Activated T-cell treated with anti-CD3 and anti-CD28 coated beads, Interleukin-2, amount 50 U/mL, for 48 hours (primary cell): Measurements from ENCODE around the gene DEDD.

Experiments used
- DNase-seq, 2 experiments: peaks; one replicate each; pipeline ENCODE4 v3.0.0-alpha.2; 2020

The DEDD gene, protein sequence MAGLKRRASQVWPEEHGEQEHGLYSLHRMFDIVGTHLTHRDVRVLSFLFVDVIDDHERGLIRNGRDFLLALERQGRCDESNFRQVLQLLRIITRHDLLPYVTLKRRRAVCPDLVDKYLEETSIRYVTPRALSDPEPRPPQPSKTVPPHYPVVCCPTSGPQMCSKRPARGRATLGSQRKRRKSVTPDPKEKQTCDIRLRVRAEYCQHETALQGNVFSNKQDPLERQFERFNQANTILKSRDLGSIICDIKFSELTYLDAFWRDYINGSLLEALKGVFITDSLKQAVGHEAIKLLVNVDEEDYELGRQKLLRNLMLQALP

DNA sequence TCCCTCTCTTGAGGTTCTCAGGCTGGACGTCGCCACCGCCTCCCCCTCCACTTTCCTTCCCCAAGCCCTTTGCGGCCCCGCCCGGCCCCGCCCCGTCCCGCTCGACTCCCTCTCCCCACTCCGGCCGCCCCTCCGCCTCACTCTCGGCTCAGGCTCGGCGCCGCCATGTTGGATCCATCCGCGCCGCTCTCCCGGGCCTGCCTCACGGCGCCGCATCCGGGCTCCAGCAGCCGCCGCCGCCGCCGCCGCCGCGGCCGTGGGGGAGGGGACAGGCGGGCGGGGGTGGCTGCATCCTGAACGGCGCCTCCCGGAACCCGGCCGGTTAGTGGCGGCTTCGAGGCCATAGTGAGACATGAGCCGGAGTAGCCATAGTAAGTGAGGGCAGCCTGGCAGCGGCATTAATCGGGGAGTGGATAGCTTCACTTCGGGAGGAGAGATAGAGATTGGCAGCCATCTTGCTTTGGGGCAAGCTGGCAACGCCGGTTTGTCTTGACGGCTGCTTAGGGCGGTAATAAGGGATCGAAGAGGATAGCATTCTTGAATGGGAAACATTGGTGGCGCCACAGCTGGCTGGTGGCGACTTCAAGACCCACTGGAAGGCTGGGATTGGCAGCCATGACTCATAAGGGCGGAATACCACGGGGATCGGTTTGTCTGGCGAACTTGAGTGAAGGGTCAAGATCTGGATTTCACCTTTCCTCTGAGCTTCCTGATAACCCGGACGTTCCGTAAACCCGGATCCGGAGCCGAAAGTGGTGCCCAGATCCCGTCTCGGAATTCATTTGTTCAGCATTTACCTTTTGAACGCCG lies at the start of gene DEDD:
TSS of gene DEDD (minus strand) at position 258 of the 810 bp plus-strand sequence. CDS start 8,205 bp downstream, outside the sequence.
- DNase-seq: peak; percentile 91 to 93

DNA sequence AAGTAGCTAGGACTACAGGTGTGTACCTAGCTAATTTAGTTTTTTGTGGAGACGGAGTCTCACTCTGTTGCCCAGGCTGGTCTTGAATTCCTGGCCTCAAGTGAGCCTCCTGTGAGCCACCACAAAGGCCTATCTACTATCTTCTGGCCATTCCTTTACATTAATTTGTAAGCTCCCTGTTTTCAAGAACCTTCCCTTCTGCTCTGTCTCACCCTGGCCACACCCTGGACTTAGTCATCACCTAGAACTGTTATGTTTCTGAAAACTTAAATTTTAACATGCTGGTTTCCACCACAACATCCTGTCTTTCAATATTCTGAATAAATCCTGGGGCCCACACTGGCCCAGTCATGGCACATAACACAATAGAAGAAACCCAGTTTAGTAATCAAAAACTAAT lies 49.7 kb upstream of the DEDD start:
- DNase-seq: peak; percentile 73

DNA sequence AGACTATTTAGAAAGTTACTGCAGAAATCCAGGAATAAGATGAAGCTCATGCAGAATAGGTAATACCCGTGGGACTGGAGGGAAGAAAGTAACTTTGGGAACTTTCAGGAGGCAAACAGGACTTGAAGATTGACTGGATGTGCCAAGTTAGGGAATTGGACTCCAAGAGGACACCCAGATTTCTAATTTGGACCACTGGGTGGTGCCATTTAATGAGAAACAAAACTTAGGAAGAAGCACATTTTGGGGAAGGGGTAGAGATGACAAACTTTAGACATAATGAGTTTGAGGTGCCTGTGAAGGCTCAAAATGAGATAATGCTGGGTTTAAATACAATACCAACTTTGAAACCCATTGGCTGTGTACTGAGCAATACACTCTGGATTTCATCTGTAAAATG lies 48.2 kb upstream of the DEDD start:
- no peak for DNase-seq

DNA sequence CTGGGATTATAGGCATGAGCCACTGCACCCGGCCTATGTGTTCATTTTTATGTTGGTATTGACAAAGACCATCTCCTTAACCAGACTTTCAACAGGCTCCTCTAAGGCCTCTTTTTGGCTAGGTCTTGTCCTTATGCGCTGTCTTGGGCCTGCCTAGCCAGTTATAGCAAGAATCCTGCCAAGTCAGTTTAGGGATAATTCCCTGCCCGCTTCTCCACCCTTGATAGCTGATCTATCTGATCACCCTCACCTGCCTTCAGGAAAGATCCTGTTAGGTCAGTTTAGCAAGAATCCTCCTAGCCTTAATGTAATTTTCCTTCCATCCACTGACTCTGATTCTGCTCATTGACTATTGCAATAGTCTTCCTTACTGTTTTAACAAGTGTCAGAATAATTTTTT lies 47.2 kb upstream of the DEDD start:
- no peak for DNase-seq

- DNase-seq: no peak
Observed at GRCh38 chr1:161177936-161178244, 45.4 kb upstream of the DEDD start.

DNA sequence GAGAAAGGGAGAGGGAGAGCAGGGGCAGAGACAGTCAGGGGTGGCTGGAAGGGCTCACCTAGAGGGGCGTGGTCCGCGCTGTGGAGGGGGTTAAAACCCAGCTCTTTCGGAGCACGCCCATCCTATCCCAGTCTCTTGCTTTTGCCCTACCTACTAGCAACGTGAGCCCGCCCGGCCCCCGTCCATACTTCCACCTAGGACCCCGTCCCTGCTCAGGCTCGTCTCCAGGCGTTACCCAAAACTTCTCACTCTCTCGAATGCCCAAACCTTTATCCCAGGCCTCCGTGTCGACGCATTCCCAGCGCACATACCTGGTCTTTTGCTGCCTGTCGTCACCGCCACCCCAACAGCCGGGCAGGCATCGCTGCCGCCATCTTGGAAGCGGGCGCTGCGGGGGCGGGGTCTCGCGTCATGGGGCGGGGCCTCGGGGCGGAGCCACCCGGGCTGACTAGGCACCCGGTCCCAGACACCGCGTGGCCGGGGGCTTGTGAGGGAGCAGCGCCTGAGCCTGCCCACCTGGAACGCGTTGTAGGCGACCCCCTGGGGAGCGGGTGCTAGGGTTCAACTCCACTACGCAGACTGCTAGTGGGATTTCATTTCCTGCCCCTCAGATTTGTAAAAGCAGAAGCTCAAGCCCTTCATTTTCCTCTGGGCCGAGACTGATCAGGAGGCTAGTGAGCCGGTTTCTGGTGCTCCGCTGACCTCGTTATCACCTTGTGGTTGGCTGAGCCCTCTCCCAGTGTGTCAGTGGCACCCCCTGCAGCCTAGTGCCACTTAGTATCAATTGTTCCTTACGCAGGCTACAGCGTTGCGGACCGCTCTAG lies 44.9 kb upstream of the DEDD start, which contains the start of gene B4GALT3:
TSS of gene B4GALT3 (minus strand) at position 396 of the 824 bp plus-strand sequence. CDS start 1,447 bp downstream, outside the sequence.
- DNase-seq: peak; percentile 98 to 99

DNA sequence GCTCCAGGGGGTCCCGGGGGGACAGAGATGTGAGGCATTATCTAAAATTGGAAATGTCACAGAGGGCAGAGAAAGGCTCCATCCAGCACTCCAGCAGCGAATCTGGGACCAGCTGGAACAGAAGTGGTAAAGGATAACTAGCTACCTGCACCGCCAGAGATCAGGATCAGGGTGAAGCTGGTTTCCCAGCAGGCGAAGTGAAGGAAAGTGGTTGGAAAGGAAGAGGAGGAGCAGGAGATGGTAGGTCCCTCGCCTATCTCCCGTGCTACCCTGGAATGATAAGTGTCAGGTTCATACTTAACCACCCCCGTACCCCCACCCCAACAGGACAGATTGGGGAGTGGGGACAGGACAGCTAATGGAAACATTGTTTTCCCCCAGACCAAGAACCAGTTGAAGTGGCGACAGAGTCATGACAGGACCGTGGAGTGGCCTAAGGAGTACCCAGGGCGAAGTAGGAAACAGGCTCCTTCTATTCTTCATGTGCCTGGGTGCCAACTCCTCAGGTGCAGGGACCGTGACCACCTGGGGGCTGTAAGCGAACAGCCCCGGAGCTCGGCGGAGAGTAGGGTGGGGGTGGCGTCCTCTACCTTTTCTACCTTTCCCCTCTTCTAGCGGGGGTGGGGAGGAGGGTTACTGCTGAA lies 44.1 kb upstream of the DEDD start:
- DNase-seq: no peak

- DNase-seq: no peak
Observed at GRCh38 chr1:161175771-161176453, 43.4 kb upstream of the DEDD start.

- no peak for DNase-seq
Observed at GRCh38 chr1:161174911-161175310, 42.4 kb upstream of the DEDD start.

- no peak for DNase-seq
Observed at GRCh38 chr1:161173711-161174110, 41.2 kb upstream of the DEDD start.

- DNase-seq: no peak
Observed at GRCh38 chr1:161172776-161173376, 40.4 kb upstream of the DEDD start.

- no peak for DNase-seq
Observed at GRCh38 chr1:161172349-161172748, 39.9 kb upstream of the DEDD start.

GRCh38 chr1:161171696-161172095 lies 39.2 kb upstream of the DEDD start:
- DNase-seq: no peak

DNA sequence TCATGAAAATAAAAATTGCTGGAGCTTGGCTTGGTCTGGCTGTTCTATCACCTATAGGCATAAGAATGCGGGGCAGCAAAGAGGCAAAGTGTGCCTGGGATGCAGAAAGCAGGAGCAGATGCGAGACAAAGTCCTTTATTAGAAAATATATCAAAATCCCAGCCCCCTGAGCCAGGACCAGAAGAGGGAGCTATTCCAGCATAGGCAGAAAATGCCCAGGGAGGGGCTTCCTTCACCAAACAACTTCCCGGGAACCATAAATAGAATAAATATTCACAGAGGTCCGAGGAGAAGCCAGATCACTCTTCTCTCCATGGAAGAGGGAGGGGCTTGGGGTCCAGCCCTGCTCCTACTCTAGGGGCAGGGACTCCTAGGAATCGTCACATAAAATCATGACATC lies 38.7 kb upstream of the DEDD start:
- DNase-seq: no peak

GRCh38 chr1:161168906-161169305 lies 36.4 kb upstream of the DEDD start:
- DNase-seq: no peak

DNA sequence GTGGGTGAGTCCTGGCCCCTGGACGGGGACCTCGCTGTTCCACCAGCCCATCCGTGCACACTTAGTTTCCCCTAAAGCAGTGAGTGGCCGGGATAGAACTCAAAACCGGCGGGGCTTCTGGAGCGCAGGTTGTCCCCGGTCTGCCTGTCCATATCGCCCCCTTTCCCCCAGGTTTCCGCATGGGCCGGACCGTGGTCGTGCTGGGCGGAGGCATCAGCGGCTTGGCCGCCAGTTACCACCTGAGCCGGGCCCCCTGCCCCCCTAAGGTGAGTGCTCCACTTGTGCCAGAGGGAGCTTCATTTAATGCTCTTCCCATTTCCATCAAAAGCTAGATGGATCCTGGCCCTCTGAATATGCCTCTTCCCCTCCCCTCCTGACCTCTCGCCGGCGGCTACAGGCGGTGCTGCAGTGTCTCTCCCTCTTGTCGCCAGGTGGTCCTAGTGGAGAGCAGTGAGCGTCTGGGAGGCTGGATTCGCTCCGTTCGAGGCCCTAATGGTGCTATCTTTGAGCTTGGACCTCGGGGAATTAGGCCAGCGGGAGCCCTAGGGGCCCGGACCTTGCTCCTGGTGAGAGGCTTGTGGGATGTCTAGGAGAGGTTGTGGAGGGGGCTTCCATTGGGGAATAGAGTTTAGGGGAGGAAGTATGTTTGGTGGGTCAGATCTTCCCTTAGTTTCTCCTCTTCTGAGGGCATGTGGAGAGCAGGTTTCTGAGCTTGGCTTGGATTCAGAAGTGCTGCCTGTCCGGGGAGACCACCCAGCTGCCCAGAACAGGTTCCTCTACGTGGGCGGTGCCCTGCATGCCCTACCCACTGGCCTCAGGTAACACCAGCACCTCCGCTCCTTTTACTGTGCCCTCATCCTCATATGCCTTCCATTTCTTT lies 34.4 kb upstream of the DEDD start:
- peak in 1 of 2 experiments; percentile 44 for DNase-seq

GRCh38 chr1:161165742-161166668 lies 33.5 kb upstream of the DEDD start, which contains the start of gene PPOX:
PPOX (plus strand) TSS chr1:161166426; CDS start chr1:161166848, 422 bp downstream.
- peak; percentile 92 to 94 for DNase-seq

GRCh38 chr1:161164901-161165610 lies 32.6 kb upstream of the DEDD start:
- no peak for DNase-seq

GRCh38 chr1:161163793-161164192 lies 31.3 kb upstream of the DEDD start:
- no peak for DNase-seq
